ENCODE results near the gene UGT1A3.

Gene UGT1A3

DNA sequence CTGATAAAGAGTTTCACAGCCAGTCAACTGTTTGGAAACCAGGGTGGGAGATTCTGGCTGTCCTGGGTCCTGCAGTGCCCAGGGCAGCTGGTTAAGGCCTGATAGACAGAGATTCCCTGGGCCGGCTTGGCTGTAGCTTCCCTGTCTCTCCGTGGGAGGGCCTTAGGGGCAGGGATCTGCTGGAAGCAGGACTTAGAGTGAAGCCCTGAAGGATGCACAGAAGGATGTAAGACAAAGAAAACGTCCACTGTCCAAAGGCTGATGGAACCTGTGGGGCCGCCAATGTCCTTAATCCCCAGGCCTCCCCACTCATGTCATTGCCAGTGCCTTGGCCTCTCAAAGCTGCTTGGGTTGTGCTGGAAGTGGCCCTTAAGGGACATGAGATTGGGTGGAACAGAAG lies 82.2 kb downstream of the UGT1A3 start:
- H3K27ac ChIP-seq (ENCODE audit: low read length): no peak overlapping the region
- no peaks in the 10 kb centered on the region for H4K20me1 ChIP-seq (ENCODE audit: insufficient read depth, low read length)
- no peaks in the 10 kb centered on the region for H3K9me2 ChIP-seq (replicated peaks; ENCODE audit: insufficient read depth, low read length)
- H3K4me3 ChIP-seq (ENCODE audit: low read length): no peak overlapping the region
- H3K79me2 ChIP-seq (ENCODE audit: low read length): no peaks in the 10 kb centered on the region
- H2AFZ ChIP-seq (ENCODE audit: low read length): no peak overlapping the region
- TF ChIP-seq CTCF (IDR thresholded peaks at IDR 0.05; ENCODE audit: low read length) (no peak), EZH2phosphoT487 (IDR thresholded peaks at IDR 0.05; ENCODE audit: low read length) (no peak), EZH2 (optimal IDR thresholded peaks at IDR 0.05; ENCODE audit: low read depth, low read length) (no peak)
- DNase-seq: no peak
- no peaks in the 10 kb centered on the region for H3K27me3 ChIP-seq (replicated peaks; ENCODE audit: insufficient read depth, low read length)
- no peaks in the 10 kb centered on the region for H3F3A ChIP-seq (ENCODE audit: insufficient read depth, low read length)
- no peaks in the 10 kb centered on the region for H3K36me3 ChIP-seq (replicated peaks; ENCODE audit: insufficient read depth, low read length)
- no peak overlapping the region for H3K4me2 ChIP-seq (ENCODE audit: low read depth, low read length)
- H3K9me3 ChIP-seq (replicated peaks; ENCODE audit: insufficient read depth, low read length): no peaks in the 10 kb centered on the region
- H3K4me1 ChIP-seq (ENCODE audit: low read length): no peaks in the 10 kb centered on the region
- H3K9ac ChIP-seq (ENCODE audit: low read length): no peak overlapping the region

GRCh38 chr2:233811732-233812131 lies 82.9 kb downstream of the UGT1A3 start:
- H3K9me3 ChIP-seq (replicated peaks; ENCODE audit: insufficient read depth, low read length): no peaks in the 10 kb centered on the region
- no peak overlapping the region for H3K4me2 ChIP-seq (ENCODE audit: low read depth, low read length)
- no peak overlapping the region for H3K9ac ChIP-seq (ENCODE audit: low read length)
- H3K36me3 ChIP-seq (replicated peaks; ENCODE audit: insufficient read depth, low read length): no peaks in the 10 kb centered on the region
- no peaks in the 10 kb centered on the region for H3K79me2 ChIP-seq (ENCODE audit: low read length)
- H3K4me3 ChIP-seq (ENCODE audit: low read length): no peak overlapping the region
- H3K27me3 ChIP-seq (replicated peaks; ENCODE audit: insufficient read depth, low read length): no peaks in the 10 kb centered on the region
- no peaks in the 10 kb centered on the region for H4K20me1 ChIP-seq (ENCODE audit: insufficient read depth, low read length)
- no peaks in the 10 kb centered on the region for H3F3A ChIP-seq (ENCODE audit: insufficient read depth, low read length)
- H3K27ac ChIP-seq (ENCODE audit: low read length): no peak overlapping the region
- no peaks in the 10 kb centered on the region for H3K4me1 ChIP-seq (ENCODE audit: low read length)
- no peaks in the 10 kb centered on the region for H3K9me2 ChIP-seq (replicated peaks; ENCODE audit: insufficient read depth, low read length)
- no peak overlapping the region for H2AFZ ChIP-seq (ENCODE audit: low read length)
- DNase-seq: no peak
- TF ChIP-seq CTCF (IDR thresholded peaks at IDR 0.05; ENCODE audit: low read length): no peak
- TF ChIP-seq EZH2phosphoT487 (IDR thresholded peaks at IDR 0.05; ENCODE audit: low read length): no peak
- no peak for TF ChIP-seq EZH2 (optimal IDR thresholded peaks at IDR 0.05; ENCODE audit: low read depth, low read length)

- Histone ChIP-seq H3K79me2 (ENCODE audit: low read length) (no peaks in the 10 kb centered on the region), H3F3A (ENCODE audit: insufficient read depth, low read length) (no peaks in the 10 kb centered on the region), H3K9ac (ENCODE audit: low read length) (no peak overlapping the region), H3K4me3 (ENCODE audit: low read length) (no peak overlapping the region), H3K27ac (ENCODE audit: low read length) (no peak overlapping the region), H3K4me2 (ENCODE audit: low read depth, low read length) (no peak overlapping the region), H3K36me3 (replicated peaks; ENCODE audit: insufficient read depth, low read length) (no peaks in the 10 kb centered on the region), H2AFZ (ENCODE audit: low read length) (no peak overlapping the region), H4K20me1 (ENCODE audit: insufficient read depth, low read length) (no peaks in the 10 kb centered on the region), H3K4me1 (ENCODE audit: low read length) (no peaks in the 10 kb centered on the region), H3K9me2 (replicated peaks; ENCODE audit: insufficient read depth, low read length) (no peaks in the 10 kb centered on the region), H3K9me3 (replicated peaks; ENCODE audit: insufficient read depth, low read length) (no peaks in the 10 kb centered on the region), H3K27me3 (replicated peaks; ENCODE audit: insufficient read depth, low read length) (no peaks in the 10 kb centered on the region)
- TF ChIP-seq EZH2phosphoT487 (IDR thresholded peaks at IDR 0.05; ENCODE audit: low read length) (no peak), EZH2 (optimal IDR thresholded peaks at IDR 0.05; ENCODE audit: low read depth, low read length) (no peak), CTCF (IDR thresholded peaks at IDR 0.05; ENCODE audit: low read length) (no peak)
- no peak for DNase-seq
Observed at GRCh38 chr2:233813236-233814055, 84.6 kb downstream of the UGT1A3 start.

Data from MM.1S (cell line).